ENCODE results near the gene ADORA1. TPM values are rescaled to one million over a fixed set of nuclear protein-coding genes. Genes with fewer than 3 reads are reported as not detected.

ADORA1 gene
- total and polyA plus RNA-seq, 2 of the 13 experiments (the other 11 are each of a cell fraction or from before 2014, with no cell fraction given): 0.11 TPM; not detected in 1

DNA sequence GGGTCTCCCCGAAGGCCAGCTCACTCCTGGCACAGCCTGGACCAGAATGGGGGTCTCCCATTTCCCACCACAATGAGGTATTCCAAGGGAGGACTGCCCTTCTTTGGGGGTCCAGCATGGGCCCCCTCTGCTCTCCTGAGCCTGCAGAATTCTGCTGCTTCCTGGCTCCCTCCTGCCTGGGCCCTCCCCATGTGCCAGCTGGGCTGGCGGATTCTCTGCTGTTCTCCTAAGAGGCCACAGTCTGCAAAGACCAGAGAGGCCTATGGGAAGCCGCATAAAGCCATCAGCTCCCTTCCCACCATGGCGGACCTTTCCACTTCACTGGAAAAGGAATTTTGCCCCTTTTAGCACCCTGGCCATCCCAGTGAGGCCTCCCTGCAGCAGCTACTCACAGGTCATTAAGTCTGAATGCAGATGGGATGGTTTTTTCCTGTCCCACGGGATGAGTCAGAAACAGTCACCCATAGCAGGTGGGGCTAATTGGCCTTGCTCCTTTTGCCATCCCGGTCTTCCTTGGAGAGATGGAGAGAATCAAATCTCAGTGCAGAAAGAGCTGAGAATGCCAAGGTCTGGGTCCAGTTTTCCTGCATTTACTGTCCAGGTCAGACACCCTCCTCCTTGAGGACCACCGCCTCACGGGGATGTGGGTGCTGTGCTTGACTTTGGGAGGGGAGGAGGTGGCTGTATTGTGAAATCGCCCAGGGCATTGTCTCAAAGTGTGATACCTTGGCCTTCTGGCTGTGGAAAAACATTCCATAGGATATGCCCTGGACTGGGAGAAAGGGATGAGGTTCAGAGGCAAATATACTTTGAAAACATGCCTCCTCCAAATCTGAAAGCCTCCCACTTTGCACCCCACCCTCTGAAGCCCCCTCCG, 24.9 kb downstream of the ADORA1 start:
- no TSS peak for BruUV-seq (replicated peaks)
- H3K4me3 ChIP-seq (replicated peaks in 1 of 3; ENCODE audit: insufficient read depth in 1 of 3, low read depth in 2 of 3, low read length in 3 of 3): no peak overlapping the region

DNA sequence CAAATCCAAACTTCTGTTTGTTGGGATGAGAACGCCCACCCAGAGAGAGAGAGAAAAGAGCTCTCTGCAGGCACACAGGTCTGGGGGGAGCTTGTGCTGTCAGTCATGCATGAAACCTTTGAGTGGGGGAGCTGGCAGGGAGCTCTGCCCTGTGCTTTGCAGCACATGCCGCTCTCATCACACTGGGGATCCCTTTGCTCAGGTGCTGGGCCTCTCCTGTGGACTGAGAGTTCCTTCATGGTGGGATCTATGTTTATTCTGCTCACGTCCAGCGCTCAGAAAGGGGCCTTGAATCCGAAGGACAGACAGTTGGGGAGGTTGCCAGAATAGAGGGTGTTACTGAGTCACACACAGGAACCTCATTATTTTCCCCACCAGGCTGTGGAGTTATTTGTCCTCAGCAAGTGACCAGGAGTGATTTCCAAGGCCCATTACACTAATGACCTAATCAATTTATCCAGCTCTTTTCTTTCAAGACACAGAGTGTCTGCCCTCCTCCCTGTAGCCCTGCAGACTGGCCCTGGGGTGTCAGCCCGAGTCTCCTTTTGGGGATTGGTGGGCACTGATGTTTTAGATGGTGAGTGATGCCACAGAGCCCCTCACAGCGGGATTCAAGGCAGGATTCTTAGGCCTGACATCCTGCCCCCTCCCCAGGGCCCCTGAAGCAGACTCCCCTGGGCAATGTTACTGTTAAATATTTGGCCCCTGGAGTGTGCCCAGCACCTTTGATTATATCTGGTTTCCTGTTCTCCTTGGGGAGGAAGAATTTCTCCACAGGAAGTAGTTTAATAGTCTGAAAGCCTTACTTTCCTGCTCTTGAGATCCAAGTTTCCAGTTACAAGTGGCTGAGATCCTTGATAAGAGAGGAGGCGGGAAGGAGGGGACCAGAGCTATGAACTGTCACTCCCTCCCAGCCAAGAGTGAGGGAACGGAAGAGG, 25.8 kb downstream of the ADORA1 start:
- in situ Hi-C loops (cut with HindIII; ENCODE audit: extremely low pct_ligation_motif_present, low pct_unique_long_range_greater_than_20kb): no loop called here
- DNase-seq (ENCODE audit: low spot score) (no peak), FAIRE-seq (no peak), ATAC-seq (no peak)
- no peak overlapping the region for H3K9ac ChIP-seq (ENCODE audit: insufficient read depth, low read depth, low read length)
- BruUV-seq (replicated peaks): no TSS peak
- H3K27ac ChIP-seq (ENCODE audit: extremely low read length, insufficient read depth, low read length): no peak overlapping the region
- H3K79me2 ChIP-seq (ENCODE audit: insufficient read depth, low read length): no peaks in the 10 kb centered on the region
- ChIA-PET POLR2A (no interaction called here), CTCF (ENCODE audit: low intra/inter-chr PET ratio, low total read pairs) (no interaction called here)
- no peaks in the 10 kb centered on the region for H3K9me3 ChIP-seq (ENCODE audit: low read length)
- 34% methylated on average over 6 of the region's 9 CpGs for WGBS (ENCODE audit: low lambda C conversion rate)
- H3K4me1 ChIP-seq (ENCODE audit: insufficient read depth, low read length): no peaks in the 10 kb centered on the region
- H2AFZ ChIP-seq (ENCODE audit: low read length): no peak overlapping the region
- H3K36me3 ChIP-seq (replicated peaks in 1 of 2; ENCODE audit: control insufficient read depth in 1 of 2, insufficient read depth in 2 of 2, low read length in 2 of 2): no peaks in the 10 kb centered on the region
- H3K4me3 ChIP-seq (replicated peaks in 1 of 3; ENCODE audit: insufficient read depth in 1 of 3, low read depth in 2 of 3, low read length in 3 of 3): no peak overlapping the region
- H3K27me3 ChIP-seq (ENCODE audit: control insufficient read depth in 1 of 2, insufficient read depth in 2 of 2, low read length in 2 of 2): peaks cover 0 to 19% of the 10 kb centered on the region in 2 experiments; a peak in 1 of 5 replicates
- intact Hi-C loops (cut with micrococcal nuclease; ENCODE audit: unreplicated experiment): no loop called here
- no peaks in the 10 kb centered on the region for H4K20me1 ChIP-seq (ENCODE audit: insufficient read depth, low read length)
- H3K4me2 ChIP-seq (ENCODE audit: low read depth, low read length): no peak overlapping the region
- TF ChIP-seq ZNF564 (CRISPR knock-in tag; IDR thresholded peaks at IDR 0.05) (no peak), KLF13 (CRISPR knock-in tag; IDR thresholded peaks at IDR 0.05) (no peak), MAFG (CRISPR knock-in tag; IDR thresholded peaks at IDR 0.05) (no peak), JUND (CRISPR knock-in tag; IDR thresholded peaks at IDR 0.05) (no peak), TCF7L2 (IDR thresholded peaks at IDR 0.05; ENCODE audit: low read depth, low read length) (no peak), GLI4 (CRISPR knock-in tag; IDR thresholded peaks at IDR 0.05; ENCODE audit: borderline replicate concordance) (no peak), KAT8 (CRISPR knock-in tag; IDR thresholded peaks at IDR 0.05) (no peak)
- TF ChIP-seq, protein P1, sequence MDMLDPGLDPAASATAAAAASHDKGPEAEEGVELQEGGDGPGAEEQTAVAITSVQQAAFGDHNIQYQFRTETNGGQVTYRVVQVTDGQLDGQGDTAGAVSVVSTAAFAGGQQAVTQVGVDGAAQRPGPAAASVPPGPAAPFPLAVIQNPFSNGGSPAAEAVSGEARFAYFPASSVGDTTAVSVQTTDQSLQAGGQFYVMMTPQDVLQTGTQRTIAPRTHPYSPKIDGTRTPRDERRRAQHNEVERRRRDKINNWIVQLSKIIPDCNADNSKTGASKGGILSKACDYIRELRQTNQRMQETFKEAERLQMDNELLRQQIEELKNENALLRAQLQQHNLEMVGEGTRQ (IDR thresholded peaks at IDR 0.05; ENCODE audit: low read depth, low read length): no peak
- TF ChIP-seq, protein P1 (CRISPR knock-in tag; IDR thresholded peaks at IDR 0.05; ENCODE audit: borderline replicate concordance): no peak
- TF ChIP-seq, protein P2, sequence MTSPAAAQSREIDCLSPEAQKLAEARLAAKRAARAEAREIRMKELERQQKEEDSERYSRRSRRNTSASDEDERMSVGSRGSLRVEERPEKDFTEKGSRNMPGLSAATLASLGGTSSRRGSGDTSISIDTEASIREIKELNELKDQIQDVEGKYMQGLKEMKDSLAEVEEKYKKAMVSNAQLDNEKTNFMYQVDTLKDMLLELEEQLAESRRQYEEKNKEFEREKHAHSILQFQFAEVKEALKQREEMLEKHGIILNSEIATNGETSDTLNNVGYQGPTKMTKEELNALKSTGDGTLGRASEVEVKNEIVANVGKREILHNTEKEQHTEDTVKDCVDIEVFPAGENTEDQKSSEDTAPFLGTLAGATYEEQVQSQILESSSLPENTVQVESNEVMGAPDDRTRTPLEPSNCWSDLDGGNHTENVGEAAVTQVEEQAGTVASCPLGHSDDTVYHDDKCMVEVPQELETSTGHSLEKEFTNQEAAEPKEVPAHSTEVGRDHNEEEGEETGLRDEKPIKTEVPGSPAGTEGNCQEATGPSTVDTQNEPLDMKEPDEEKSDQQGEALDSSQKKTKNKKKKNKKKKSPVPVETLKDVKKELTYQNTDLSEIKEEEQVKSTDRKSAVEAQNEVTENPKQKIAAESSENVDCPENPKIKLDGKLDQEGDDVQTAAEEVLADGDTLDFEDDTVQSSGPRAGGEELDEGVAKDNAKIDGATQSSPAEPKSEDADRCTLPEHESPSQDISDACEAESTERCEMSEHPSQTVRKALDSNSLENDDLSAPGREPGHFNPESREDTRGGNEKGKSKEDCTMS (CRISPR knock-in tag; conservative IDR thresholded peaks at IDR 0.05): no peak

More for the DNA sequence above, 24.9 kb downstream of the ADORA1 start:
- Histone ChIP-seq H3K9me3 (ENCODE audit: low read length) (no peaks in the 10 kb centered on the region), H3K9ac (ENCODE audit: insufficient read depth, low read depth, low read length) (no peak overlapping the region), H3K4me1 (ENCODE audit: insufficient read depth, low read length) (no peaks in the 10 kb centered on the region), H2AFZ (ENCODE audit: low read length) (no peak overlapping the region), H3K36me3 (replicated peaks in 1 of 2; ENCODE audit: control insufficient read depth in 1 of 2, insufficient read depth in 2 of 2, low read length in 2 of 2) (no peaks in the 10 kb centered on the region), H3K27me3 (ENCODE audit: control insufficient read depth in 1 of 2, insufficient read depth in 2 of 2, low read length in 2 of 2) (peaks cover 0 to 19% of the 10 kb centered on the region in 2 experiments; a peak in 1 of 5 replicates), H3K79me2 (ENCODE audit: insufficient read depth, low read length) (no peaks in the 10 kb centered on the region), H4K20me1 (ENCODE audit: insufficient read depth, low read length) (no peaks in the 10 kb centered on the region), H3K27ac (ENCODE audit: extremely low read length, insufficient read depth, low read length) (no peak overlapping the region), H3K4me2 (ENCODE audit: low read depth, low read length) (no peak overlapping the region)
- ChIA-PET CTCF (ENCODE audit: low intra/inter-chr PET ratio, low total read pairs) (no interaction called here), POLR2A (no interaction called here)
- FAIRE-seq (no peak), ATAC-seq (no peak), DNase-seq (ENCODE audit: low spot score) (no peak)
- in situ Hi-C loops (cut with HindIII; ENCODE audit: extremely low pct_ligation_motif_present, low pct_unique_long_range_greater_than_20kb) (no loop called here), intact Hi-C loops (cut with micrococcal nuclease; ENCODE audit: unreplicated experiment) (no loop called here)
- WGBS (ENCODE audit: low lambda C conversion rate): 11% methylated on average over 8 of the region's 10 CpGs
- TF ChIP-seq CEBPB (IDR thresholded peaks at IDR 0.05; ENCODE audit: borderline replicate concordance, low read depth, low read length) (peak; percentile 31; the same call in 1 of the 2 replicates), HOXA9 (CRISPR knock-in tag; IDR thresholded peaks at IDR 0.05; ENCODE audit: borderline replicate concordance) (no peak)

All from HepG2 (cell line).